Measurements from ENCODE around the gene DAPK1.

The DAPK1 gene

DNA sequence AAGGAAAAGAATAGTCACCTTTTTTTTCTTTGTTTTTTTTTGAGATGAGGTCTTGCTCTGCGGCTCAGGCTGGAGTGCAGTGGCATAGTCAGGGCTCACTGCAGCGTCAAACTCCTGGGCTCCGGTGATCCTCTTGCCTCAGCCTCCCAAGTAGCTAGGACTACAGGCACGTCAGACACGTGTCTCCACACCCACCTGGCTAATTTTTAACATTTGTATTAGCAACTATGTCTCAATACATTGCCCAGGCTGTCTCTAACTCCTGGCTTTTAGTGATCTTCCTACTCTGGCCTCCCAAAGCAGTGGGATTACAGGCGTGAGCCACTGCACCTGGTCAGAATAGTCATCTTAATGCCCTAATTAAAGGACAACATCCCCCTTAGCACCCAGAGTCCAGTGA lies 173.8 kb downstream of the DAPK1 start:
- ChIA-PET CTCF (interaction anchor here (0.6 kb wide), 1 partner anchor 173 kb away, joined by 6 read pairs; no protein-coding TSS in a partner anchor), POLR2A (no interaction called here)
- Histone ChIP-seq H3K9me3 (ENCODE audit: control insufficient read depth, insufficient read depth, low read depth, low read length) (no peaks in the 10 kb centered on the region), H3K27ac (ENCODE audit: extremely low read depth, low read depth, low read length) (no peak overlapping the region), H3K4me3 (ENCODE audit: low read depth, low read length) (no peak overlapping the region), H3K36me3 (ENCODE audit: control insufficient read depth in 2 of 2, insufficient read depth in 1 of 2, low read length in 2 of 2) (peaks cover 0 to 22% of the 10 kb centered on the region in 2 experiments; a peak in 1 of 3 replicates), H3K4me1 (ENCODE audit: control insufficient read depth, insufficient read depth, low read length) (no peaks in the 10 kb centered on the region)
- TF ChIP-seq, protein P1, sequence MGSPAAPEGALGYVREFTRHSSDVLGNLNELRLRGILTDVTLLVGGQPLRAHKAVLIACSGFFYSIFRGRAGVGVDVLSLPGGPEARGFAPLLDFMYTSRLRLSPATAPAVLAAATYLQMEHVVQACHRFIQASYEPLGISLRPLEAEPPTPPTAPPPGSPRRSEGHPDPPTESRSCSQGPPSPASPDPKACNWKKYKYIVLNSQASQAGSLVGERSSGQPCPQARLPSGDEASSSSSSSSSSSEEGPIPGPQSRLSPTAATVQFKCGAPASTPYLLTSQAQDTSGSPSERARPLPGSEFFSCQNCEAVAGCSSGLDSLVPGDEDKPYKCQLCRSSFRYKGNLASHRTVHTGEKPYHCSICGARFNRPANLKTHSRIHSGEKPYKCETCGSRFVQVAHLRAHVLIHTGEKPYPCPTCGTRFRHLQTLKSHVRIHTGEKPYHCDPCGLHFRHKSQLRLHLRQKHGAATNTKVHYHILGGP (tag by site-specific recombination; IDR thresholded peaks at IDR 0.05): no peak
- TF ChIP-seq KLF8 (tag by site-specific recombination; IDR thresholded peaks at IDR 0.05) (no peak), ZBTB8A (tag by site-specific recombination; IDR thresholded peaks at IDR 0.05) (no peak), ZNF112 (tag by site-specific recombination; IDR thresholded peaks at IDR 0.05) (no peak), ZBTB7A (tag by site-specific recombination; IDR thresholded peaks at IDR 0.05; ENCODE audit: low read depth) (no peak), WT1 (tag by site-specific recombination; IDR thresholded peaks at IDR 0.05) (no peak), ZBTB20 (tag by site-specific recombination; IDR thresholded peaks at IDR 0.05) (no peak), ZNF354C (tag by site-specific recombination; IDR thresholded peaks at IDR 0.05; ENCODE audit: borderline replicate concordance, low read depth) (no peak), ZNF639 (tag by site-specific recombination; IDR thresholded peaks at IDR 0.05) (no peak), ZNF146 (tag by site-specific recombination; IDR thresholded peaks at IDR 0.05) (no peak), OSR2 (tag by site-specific recombination; IDR thresholded peaks at IDR 0.05) (no peak), GLI2 (tag by site-specific recombination; IDR thresholded peaks at IDR 0.05; ENCODE audit: borderline replicate concordance, low read depth) (no peak), ZNF544 (tag by site-specific recombination; IDR thresholded peaks at IDR 0.05) (no peak), ZNF473 (tag by site-specific recombination; IDR thresholded peaks at IDR 0.05) (no peak), ZBTB17 (tag by site-specific recombination; IDR thresholded peaks at IDR 0.05) (no peak), ZNF621 (tag by site-specific recombination; IDR thresholded peaks at IDR 0.05) (no peak)
- TF ChIP-seq, protein P2, sequence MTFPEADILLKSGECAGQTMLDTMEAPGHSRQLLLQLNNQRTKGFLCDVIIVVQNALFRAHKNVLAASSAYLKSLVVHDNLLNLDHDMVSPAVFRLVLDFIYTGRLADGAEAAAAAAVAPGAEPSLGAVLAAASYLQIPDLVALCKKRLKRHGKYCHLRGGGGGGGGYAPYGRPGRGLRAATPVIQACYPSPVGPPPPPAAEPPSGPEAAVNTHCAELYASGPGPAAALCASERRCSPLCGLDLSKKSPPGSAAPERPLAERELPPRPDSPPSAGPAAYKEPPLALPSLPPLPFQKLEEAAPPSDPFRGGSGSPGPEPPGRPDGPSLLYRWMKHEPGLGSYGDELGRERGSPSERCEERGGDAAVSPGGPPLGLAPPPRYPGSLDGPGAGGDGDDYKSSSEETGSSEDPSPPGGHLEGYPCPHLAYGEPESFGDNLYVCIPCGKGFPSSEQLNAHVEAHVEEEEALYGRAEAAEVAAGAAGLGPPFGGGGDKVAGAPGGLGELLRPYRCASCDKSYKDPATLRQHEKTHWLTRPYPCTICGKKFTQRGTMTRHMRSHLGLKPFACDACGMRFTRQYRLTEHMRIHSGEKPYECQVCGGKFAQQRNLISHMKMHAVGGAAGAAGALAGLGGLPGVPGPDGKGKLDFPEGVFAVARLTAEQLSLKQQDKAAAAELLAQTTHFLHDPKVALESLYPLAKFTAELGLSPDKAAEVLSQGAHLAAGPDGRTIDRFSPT (tag by site-specific recombination; IDR thresholded peaks at IDR 0.05): no peak
- TF ChIP-seq, protein P3, sequence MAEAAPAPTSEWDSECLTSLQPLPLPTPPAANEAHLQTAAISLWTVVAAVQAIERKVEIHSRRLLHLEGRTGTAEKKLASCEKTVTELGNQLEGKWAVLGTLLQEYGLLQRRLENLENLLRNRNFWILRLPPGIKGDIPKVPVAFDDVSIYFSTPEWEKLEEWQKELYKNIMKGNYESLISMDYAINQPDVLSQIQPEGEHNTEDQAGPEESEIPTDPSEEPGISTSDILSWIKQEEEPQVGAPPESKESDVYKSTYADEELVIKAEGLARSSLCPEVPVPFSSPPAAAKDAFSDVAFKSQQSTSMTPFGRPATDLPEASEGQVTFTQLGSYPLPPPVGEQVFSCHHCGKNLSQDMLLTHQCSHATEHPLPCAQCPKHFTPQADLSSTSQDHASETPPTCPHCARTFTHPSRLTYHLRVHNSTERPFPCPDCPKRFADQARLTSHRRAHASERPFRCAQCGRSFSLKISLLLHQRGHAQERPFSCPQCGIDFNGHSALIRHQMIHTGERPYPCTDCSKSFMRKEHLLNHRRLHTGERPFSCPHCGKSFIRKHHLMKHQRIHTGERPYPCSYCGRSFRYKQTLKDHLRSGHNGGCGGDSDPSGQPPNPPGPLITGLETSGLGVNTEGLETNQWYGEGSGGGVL (tag by site-specific recombination; IDR thresholded peaks at IDR 0.05): no peak

DNA sequence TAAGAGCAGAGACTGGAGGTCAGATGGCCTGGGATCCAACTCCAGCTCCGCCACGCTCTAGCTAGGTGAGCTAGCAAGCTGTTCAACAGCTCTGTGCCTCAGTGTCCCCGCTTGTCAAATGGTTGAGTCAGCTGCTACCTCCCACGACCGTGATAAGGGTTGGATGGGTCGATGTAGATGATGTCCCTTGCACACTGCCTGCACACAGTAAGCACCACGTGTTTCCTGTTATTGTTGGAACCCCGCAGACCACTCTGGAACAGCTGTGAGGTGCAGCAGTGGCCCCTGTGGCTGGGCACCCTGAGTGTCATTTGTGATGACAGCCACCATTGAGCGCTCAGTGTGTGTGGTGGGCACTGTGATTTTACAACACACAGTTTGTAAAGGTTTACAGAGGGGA lies 174.3 kb downstream of the DAPK1 start:
- no peaks in the 10 kb centered on the region for H3K9me3 ChIP-seq (ENCODE audit: control insufficient read depth, insufficient read depth, low read depth, low read length)
- H3K4me3 ChIP-seq (ENCODE audit: low read depth, low read length): no peak overlapping the region
- ChIA-PET POLR2A (no interaction called here), CTCF (no interaction called here)
- H3K27ac ChIP-seq (ENCODE audit: extremely low read depth, low read depth, low read length): no peak overlapping the region
- H3K4me1 ChIP-seq (ENCODE audit: control insufficient read depth, insufficient read depth, low read length): no peaks in the 10 kb centered on the region
- H3K36me3 ChIP-seq (ENCODE audit: control insufficient read depth in 2 of 2, insufficient read depth in 1 of 2, low read length in 2 of 2): peaks cover 0 to 19% of the 10 kb centered on the region in 2 experiments; a peak in 1 of 3 replicates
- no peak for TF ChIP-seq ZXDB (tag by site-specific recombination; IDR thresholded peaks at IDR 0.05)
- TF ChIP-seq ZNF112 (tag by site-specific recombination; IDR thresholded peaks at IDR 0.05): no peak
- no peak for TF ChIP-seq ZNF660 (tag by site-specific recombination; IDR thresholded peaks at IDR 0.05)
- no peak for TF ChIP-seq ZNF433 (tag by site-specific recombination; IDR thresholded peaks at IDR 0.05; ENCODE audit: low read depth)
- no peak for TF ChIP-seq ZNF521 (tag by site-specific recombination; IDR thresholded peaks at IDR 0.05)
- no peak for TF ChIP-seq ZNF146 (tag by site-specific recombination; IDR thresholded peaks at IDR 0.05)
- TF ChIP-seq ZNF658 (tag by site-specific recombination; IDR thresholded peaks at IDR 0.05): no peak
- no peak for TF ChIP-seq ZNF214 (tag by site-specific recombination; IDR thresholded peaks at IDR 0.05; ENCODE audit: borderline replicate concordance)
- TF ChIP-seq HOXD13 (CRISPR knock-in tag; IDR thresholded peaks at IDR 0.05; ENCODE audit: borderline replicate concordance): no peak
- no peak for TF ChIP-seq ZNF239 (tag by site-specific recombination; IDR thresholded peaks at IDR 0.05)
- TF ChIP-seq, protein P1 (tag by site-specific recombination; IDR thresholded peaks at IDR 0.05): no peak
- no peak for TF ChIP-seq SP7 (tag by site-specific recombination; IDR thresholded peaks at IDR 0.05)
